HL-60 (cell line): Measurements from ENCODE around the gene TRPV2.

Source experiments
- DNase-seq, 2 experiments: peaks; one replicate each; pipeline ENCODE4 v3.0.0-alpha.2; 2010 to 2020; ENCODE audit warnings: low read depth in 1 of 2, low spot score in 1 of 2
- H3K27ac ChIP-seq: fragments of 250-450 bp; sonication (Bioruptor Pico); replicated peaks from 2 replicates; pipeline ENCODE4 v1.5.1; 2020; ENCODE audit warnings: mild to moderate bottlenecking, moderate library complexity
- H3K27me3 ChIP-seq: fragments of 250-450 bp; sonication (Bioruptor Pico); 2 replicates; pipeline ENCODE4 v1.5.1; 2021; ENCODE audit warnings: mild to moderate bottlenecking, moderate library complexity; ENCODE audit not compliant: insufficient read depth, poor library complexity, severe bottlenecking
- H3K4me3 ChIP-seq: replicated peaks from 2 replicates; pipeline ENCODE4 v1.5.1; 2011; ENCODE audit warnings: mild to moderate bottlenecking, control low read depth, low read length; ENCODE audit not compliant: insufficient read depth
- CTCF ChIP-seq: IDR thresholded peaks from one replicate; pipeline ENCODE4 v1.5.1; 2011; ENCODE audit warnings: low read length, control low read depth, inconsistent platforms; ENCODE audit not compliant: insufficient read depth
- GABPA ChIP-seq: IDR thresholded peaks from 2 replicates; pipeline ENCODE4 v1.6.1; 2012; ENCODE audit warnings: low read depth
- POLR2AphosphoS5 ChIP-seq: IDR thresholded peaks from 2 replicates; pipeline ENCODE4 v1.6.1; 2012; ENCODE audit warnings: low read depth
- SPI1 ChIP-seq: IDR thresholded peaks from 2 replicates; pipeline ENCODE4 v1.6.1; 2012; ENCODE audit warnings: low read depth, mild to moderate bottlenecking, borderline replicate concordance
- TF ChIP-seq, protein P1 (sequence below): IDR thresholded peaks from 2 replicates; pipeline ENCODE4 v1.6.1; 2012; ENCODE audit warnings: low read depth; ENCODE audit not compliant: insufficient replicate concordance

Gene TRPV2

DNA sequence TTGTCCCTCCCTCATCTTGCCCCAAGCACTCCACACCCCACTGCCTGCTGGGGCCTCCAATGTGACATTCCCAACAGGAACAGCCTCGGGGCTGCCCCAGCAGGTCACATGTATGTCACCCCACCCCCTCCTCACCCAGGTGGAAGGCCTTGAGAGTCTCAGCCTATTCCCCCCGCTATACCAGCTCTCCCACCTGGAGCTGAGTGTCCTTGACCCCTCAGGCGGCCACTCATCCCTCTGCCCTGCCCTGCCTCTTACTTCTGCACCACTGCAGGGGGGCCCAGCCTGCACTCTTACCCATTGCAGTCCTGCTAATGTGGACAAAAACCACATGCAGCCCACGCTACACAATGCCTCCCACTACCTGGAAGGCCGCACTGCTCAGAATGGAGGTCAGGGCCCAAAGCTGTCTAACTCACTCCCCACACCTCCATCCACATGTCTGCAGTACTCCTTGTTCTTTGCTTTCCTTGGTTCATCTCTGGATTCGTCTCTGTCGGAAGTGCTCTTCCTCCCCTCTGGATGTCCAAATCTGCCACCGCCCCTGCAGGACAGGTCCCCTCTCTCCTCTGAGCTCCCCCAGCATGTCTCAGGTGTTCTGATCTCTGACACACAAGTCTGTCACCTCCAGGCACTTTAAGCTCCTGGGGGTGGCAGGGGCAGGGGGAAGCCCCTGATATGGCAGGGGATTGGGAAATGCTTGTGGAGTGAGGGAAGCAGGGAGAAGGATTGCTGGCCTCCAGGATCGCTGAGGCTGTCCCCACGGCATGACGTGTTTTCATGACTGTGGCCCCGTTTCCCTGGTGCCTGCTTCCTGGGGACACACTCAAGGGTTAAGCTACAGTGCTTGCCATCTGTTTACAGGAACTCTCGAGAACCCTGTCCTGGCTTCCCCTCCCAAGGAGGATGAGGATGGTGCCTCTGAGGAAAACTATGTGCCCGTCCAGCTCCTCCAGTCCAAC lies 20.8 kb downstream of the TRPV2 start:
- H3K27me3 ChIP-seq: no peaks in the 10 kb centered on the region
- TF ChIP-seq POLR2AphosphoS5 (no peak), GABPA (no peak), CTCF (no peak), SPI1 (no peak)
- TF ChIP-seq, protein P1, sequence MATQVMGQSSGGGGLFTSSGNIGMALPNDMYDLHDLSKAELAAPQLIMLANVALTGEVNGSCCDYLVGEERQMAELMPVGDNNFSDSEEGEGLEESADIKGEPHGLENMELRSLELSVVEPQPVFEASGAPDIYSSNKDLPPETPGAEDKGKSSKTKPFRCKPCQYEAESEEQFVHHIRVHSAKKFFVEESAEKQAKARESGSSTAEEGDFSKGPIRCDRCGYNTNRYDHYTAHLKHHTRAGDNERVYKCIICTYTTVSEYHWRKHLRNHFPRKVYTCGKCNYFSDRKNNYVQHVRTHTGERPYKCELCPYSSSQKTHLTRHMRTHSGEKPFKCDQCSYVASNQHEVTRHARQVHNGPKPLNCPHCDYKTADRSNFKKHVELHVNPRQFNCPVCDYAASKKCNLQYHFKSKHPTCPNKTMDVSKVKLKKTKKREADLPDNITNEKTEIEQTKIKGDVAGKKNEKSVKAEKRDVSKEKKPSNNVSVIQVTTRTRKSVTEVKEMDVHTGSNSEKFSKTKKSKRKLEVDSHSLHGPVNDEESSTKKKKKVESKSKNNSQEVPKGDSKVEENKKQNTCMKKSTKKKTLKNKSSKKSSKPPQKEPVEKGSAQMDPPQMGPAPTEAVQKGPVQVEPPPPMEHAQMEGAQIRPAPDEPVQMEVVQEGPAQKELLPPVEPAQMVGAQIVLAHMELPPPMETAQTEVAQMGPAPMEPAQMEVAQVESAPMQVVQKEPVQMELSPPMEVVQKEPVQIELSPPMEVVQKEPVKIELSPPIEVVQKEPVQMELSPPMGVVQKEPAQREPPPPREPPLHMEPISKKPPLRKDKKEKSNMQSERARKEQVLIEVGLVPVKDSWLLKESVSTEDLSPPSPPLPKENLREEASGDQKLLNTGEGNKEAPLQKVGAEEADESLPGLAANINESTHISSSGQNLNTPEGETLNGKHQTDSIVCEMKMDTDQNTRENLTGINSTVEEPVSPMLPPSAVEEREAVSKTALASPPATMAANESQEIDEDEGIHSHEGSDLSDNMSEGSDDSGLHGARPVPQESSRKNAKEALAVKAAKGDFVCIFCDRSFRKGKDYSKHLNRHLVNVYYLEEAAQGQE: no peak
- H3K4me3 ChIP-seq: no peak overlapping the region
- DNase-seq: no peak
- no peak overlapping the region for H3K27ac ChIP-seq

DNA sequence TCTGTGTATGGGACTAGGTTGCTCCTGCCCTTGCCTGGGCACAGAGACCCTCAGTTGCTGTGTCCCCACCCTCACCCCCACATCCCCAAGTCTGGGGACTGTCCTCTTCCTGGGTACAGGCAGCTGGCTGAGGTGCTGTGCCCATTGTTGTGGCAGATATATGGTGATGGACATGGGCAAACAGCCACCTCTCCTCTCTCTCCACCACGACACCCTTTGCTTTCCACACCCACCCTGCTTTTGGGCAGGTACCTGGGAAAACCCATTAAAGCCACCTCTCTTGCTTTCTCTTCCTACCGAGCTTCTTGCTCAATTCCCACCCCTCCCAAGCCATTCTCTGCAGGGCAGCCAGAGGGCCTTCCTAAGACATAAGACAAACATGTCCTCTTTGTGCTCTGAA lies 21.7 kb downstream of the TRPV2 start:
- no peaks in the 10 kb centered on the region for H3K27me3 ChIP-seq
- no peak overlapping the region for H3K4me3 ChIP-seq
- no peak for DNase-seq
- no peak overlapping the region for H3K27ac ChIP-seq
- TF ChIP-seq POLR2AphosphoS5 (no peak), SPI1 (no peak), CTCF (no peak), GABPA (no peak)
- TF ChIP-seq, protein P1: no peak

DNA sequence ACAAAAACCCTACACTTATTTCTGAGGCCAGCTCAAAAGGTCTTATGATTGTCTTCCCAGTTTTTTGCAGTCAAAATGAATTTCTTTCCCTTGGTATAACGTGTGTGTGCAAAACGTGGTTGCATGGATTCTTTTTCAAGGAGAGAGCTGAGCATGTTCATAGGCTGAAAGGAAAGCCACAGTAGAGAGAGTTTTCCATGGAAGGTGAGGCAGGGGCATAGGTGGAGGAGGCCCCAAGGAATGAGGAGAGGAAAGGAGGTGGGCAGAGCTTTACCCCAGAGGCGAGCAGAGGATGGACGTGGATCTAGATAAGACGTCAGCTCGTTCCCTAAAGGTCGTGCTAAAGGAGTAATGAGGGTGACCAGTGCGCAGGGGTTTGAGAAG lies 22.8 kb downstream of the TRPV2 start:
- Histone ChIP-seq H3K27me3 (no peaks in the 10 kb centered on the region), H3K4me3 (no peak overlapping the region; the same call in 1 of the 2 replicates), H3K27ac (peak overlapping the region; percentile 98)
- no peak for DNase-seq
- TF ChIP-seq, protein P1: no peak
- TF ChIP-seq POLR2AphosphoS5 (no peak), SPI1 (no peak), CTCF (no peak)
